Smooth muscle cell (in vitro differentiated cells): ENCODE measurements around the gene RNF217. TPM values are rescaled to one million over a fixed set of nuclear protein-coding genes. Genes with fewer than 3 reads are reported as not detected.
A peak's percentile ranks its signal among the peaks of the same experiment; 100 is the strongest.

Experiments used
- DNase-seq: peaks from one replicate; lab custom pipeline; 2025; ENCODE audit not compliant: unreplicated experiment; lab: John Stamatoyannopoulos, UW
- H2AFZ ChIP-seq: fragments of 200-600 bp; sonication (generic); 2 replicates; pipeline ENCODE4 v1.6.0; 2016; ENCODE audit warnings: antibody characterized with exemption, low read depth, mild to moderate bottlenecking
- H3F3A ChIP-seq: fragments of 200-600 bp; sonication (generic); 2 replicates; pipeline ENCODE4 v1.6.0; 2017; ENCODE audit warnings: antibody characterized with exemption, low read depth
- H3K27ac ChIP-seq: fragments of 200-600 bp; sonication (generic); 2 replicates; pipeline ENCODE4 v1.5.1; 2016; ENCODE audit warnings: low read depth, mild to moderate bottlenecking
- H3K27me3 ChIP-seq: fragments of 200-600 bp; sonication (generic); 2 replicates; pipeline ENCODE4 v1.6.1; 2016; ENCODE audit warnings: low read depth, mild to moderate bottlenecking
- H3K36me3 ChIP-seq: fragments of 200-600 bp; sonication (generic); 2 replicates; pipeline ENCODE4 v1.5.1; 2016; ENCODE audit warnings: low read depth
- H3K4me1 ChIP-seq: fragments of 200-600 bp; sonication (generic); 2 replicates; pipeline ENCODE4 v1.5.1; 2016; ENCODE audit warnings: low read depth
- H3K4me2 ChIP-seq: fragments of 200-600 bp; sonication (generic); 2 replicates; pipeline ENCODE4 v1.6.0; 2016; ENCODE audit warnings: mild to moderate bottlenecking
- H3K4me3 ChIP-seq: fragments of 200-600 bp; sonication (generic); 2 replicates; pipeline ENCODE4 v1.5.1; 2016; ENCODE audit warnings: mild to moderate bottlenecking
- H3K79me2 ChIP-seq: fragments of 200-600 bp; sonication (generic); 2 replicates; pipeline ENCODE4 v1.6.0; 2016; ENCODE audit warnings: low read depth, mild to moderate bottlenecking
- H3K9ac ChIP-seq: fragments of 200-600 bp; sonication (generic); 2 replicates; pipeline ENCODE4 v1.6.0; 2016; ENCODE audit warnings: low read depth
- H3K9me3 ChIP-seq: fragments of 200-600 bp; sonication (generic); replicated peaks from 2 replicates; pipeline ENCODE4 v1.5.1; 2016; ENCODE audit warnings: low read depth
- H4K20me1 ChIP-seq: fragments of 200-600 bp; sonication (generic); 2 replicates; pipeline ENCODE4 v1.6.0; 2016; ENCODE audit warnings: low read depth
- WGBS: methylation state at CpG from one replicate; pipeline ENCODE4 v1.1.7; 2016; ENCODE audit warnings: low lambda C conversion rate; 5-methylcytosine and 5-hydroxymethylcytosine counted together
- polyA plus RNA-seq: library from polyadenylated mRNA; unstranded; fragments of >200 nt; fragmentation: Nextera tagmentation; extraction: Ambion mirVana; gene quantifications from 2 replicates; pipeline ENCODE4 v1.2.1, GENCODE V29; 2016
- total RNA-seq: library from RNA; depleted of rRNA; stranded (reverse); fragments of >200 nt; gene quantifications from 2 replicates; pipeline ENCODE4 v1.2.3, GENCODE V29; 2014
- TF ChIP-seq, protein P1 (sequence below): fragments of 200-600 bp; sonication (generic); IDR thresholded peaks from 2 replicates; pipeline ENCODE4 v1.5.1; 2017; ENCODE audit warnings: borderline replicate concordance, mild to moderate bottlenecking, antibody characterized with exemption; ENCODE audit not compliant: insufficient read depth, poor library complexity, severe bottlenecking

The RNF217 gene
- total and polyA plus RNA-seq, 2 experiments from 2014 or later, result 15.6 to 127 TPM

- Histone ChIP-seq H3K27ac (peak overlapping the region; percentile 74), H3K9me3 (no peaks in the 10 kb centered on the region), H3K9ac (no peak overlapping the region), H3K4me1 (peaks cover 10% of the 10 kb centered on the region), H3K79me2 (peaks cover 99% of the 10 kb centered on the region), H3K4me3 (no peak overlapping the region), H3F3A (peaks cover 11% of the 10 kb centered on the region), H3K27me3 (no peaks in the 10 kb centered on the region), H4K20me1 (no peaks in the 10 kb centered on the region), H3K4me2 (peak overlapping the region; percentile 47), H3K36me3 (no peaks in the 10 kb centered on the region), H2AFZ (no peak overlapping the region)
- 48% methylated on average over 6 of the region's 6 CpGs for WGBS
- DNase-seq, result no peak
- TF ChIP-seq, protein P1, sequence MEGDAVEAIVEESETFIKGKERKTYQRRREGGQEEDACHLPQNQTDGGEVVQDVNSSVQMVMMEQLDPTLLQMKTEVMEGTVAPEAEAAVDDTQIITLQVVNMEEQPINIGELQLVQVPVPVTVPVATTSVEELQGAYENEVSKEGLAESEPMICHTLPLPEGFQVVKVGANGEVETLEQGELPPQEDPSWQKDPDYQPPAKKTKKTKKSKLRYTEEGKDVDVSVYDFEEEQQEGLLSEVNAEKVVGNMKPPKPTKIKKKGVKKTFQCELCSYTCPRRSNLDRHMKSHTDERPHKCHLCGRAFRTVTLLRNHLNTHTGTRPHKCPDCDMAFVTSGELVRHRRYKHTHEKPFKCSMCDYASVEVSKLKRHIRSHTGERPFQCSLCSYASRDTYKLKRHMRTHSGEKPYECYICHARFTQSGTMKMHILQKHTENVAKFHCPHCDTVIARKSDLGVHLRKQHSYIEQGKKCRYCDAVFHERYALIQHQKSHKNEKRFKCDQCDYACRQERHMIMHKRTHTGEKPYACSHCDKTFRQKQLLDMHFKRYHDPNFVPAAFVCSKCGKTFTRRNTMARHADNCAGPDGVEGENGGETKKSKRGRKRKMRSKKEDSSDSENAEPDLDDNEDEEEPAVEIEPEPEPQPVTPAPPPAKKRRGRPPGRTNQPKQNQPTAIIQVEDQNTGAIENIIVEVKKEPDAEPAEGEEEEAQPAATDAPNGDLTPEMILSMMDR, result no peak
Measured at GRCh38 chr6:125019918-125020317, 57.7 kb downstream of the RNF217 start.

GRCh38 chr6:125020385-125020784 is 58.1 kb downstream of the RNF217 start:
- no peak overlapping the region for H2AFZ ChIP-seq
- peaks cover 98% of the 10 kb centered on the region for H3K79me2 ChIP-seq
- peak overlapping the region; percentile 47 for H3K4me2 ChIP-seq
- H3K27ac ChIP-seq, result peak overlapping the region; percentile 74
- H3K9ac ChIP-seq, result no peak overlapping the region
- no peaks in the 10 kb centered on the region for H3K36me3 ChIP-seq
- H3K4me3 ChIP-seq, result no peak overlapping the region
- 20% methylated on average over 4 of the region's 4 CpGs for WGBS
- H3K9me3 ChIP-seq, result no peaks in the 10 kb centered on the region
- DNase-seq, result no peak
- no peaks in the 10 kb centered on the region for H3K27me3 ChIP-seq
- H3F3A ChIP-seq, result peaks cover 11% of the 10 kb centered on the region
- H3K4me1 ChIP-seq, result peaks cover 7% of the 10 kb centered on the region
- TF ChIP-seq, protein P1, result no peak
- no peaks in the 10 kb centered on the region for H4K20me1 ChIP-seq

DNA sequence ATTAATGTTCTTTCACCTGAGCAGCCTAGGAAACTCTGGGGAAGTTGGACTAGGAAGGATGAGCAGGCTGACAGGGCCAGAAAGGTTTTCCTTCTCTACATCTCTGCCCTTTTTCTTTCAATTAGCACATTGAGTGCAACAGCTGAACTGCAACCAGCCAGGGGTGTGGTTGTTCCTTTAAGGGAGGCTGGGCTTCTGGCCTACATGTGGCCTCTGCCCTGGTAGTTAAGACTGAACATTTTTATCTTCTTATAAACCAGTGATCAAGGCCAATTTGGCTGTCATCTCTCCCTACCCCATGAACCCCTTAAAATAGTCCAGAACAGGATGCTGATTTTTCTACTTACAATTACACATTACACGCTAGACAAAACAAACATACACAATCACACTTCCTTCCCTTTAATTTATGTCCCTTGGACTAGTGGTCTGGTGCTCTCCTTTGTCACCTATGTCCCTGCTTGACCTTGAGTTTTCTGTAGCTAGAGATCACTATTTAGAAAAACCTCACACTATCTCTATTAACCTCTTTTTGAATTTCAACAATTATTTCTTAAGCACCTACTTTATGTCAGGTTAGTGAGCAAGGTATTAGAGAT is 60.3 kb downstream of the RNF217 start:
- no peak for DNase-seq
- Histone ChIP-seq H3K4me3 (no peak overlapping the region), H3F3A (peaks cover 11% of the 10 kb centered on the region), H3K9ac (no peak overlapping the region), H3K4me2 (no peak overlapping the region), H3K79me2 (peaks cover 97% of the 10 kb centered on the region), H3K27me3 (no peaks in the 10 kb centered on the region), H3K36me3 (no peaks in the 10 kb centered on the region), H3K9me3 (no peaks in the 10 kb centered on the region), H3K27ac (peak overlapping the region; percentile 11), H2AFZ (no peak overlapping the region), H4K20me1 (no peaks in the 10 kb centered on the region), H3K4me1 (peaks cover 7% of the 10 kb centered on the region)
- TF ChIP-seq, protein P1, result no peak
- WGBS, result 53% methylated on average over 1 of the region's 1 CpG
